ENCODE measurements around the gene PDE6B. TPM values are rescaled to one million over a fixed set of nuclear protein-coding genes. Genes with fewer than 3 reads are reported as not detected.

PDE6B gene
- total RNA-seq, 2 experiments from 2014 or later: not detected

- Histone ChIP-seq H3K4me3 (ENCODE audit: low read depth, low read length, poor library complexity, severe bottlenecking) (no peak overlapping the region), H3K79me2 (ENCODE audit: insufficient read depth, low read depth, low read length) (no peaks in the 10 kb centered on the region), H3K4me1 (ENCODE audit: insufficient read depth, low read length, poor library complexity, severe bottlenecking) (no peaks in the 10 kb centered on the region), H3K36me3 (ENCODE audit: insufficient read depth, low read length) (no peaks in the 10 kb centered on the region), H3K9me2 (ENCODE audit: insufficient read depth, low read length) (no peaks in the 10 kb centered on the region), H2AFZ (ENCODE audit: low read length) (no peak overlapping the region), H3K9me3 (ENCODE audit: low read length) (no peaks in the 10 kb centered on the region), H4K20me1 (ENCODE audit: insufficient read depth, low read length) (no peaks in the 10 kb centered on the region), H3K27ac (ENCODE audit: low read depth, low read length, poor library complexity, severe bottlenecking) (no peak overlapping the region), H3K4me2 (ENCODE audit: low read length) (no peak overlapping the region)
- TF ChIP-seq EZH2phosphoT487 (IDR thresholded peaks at IDR 0.05; ENCODE audit: borderline replicate concordance, low read depth, low read length): no peak
- TF ChIP-seq, protein P1, sequence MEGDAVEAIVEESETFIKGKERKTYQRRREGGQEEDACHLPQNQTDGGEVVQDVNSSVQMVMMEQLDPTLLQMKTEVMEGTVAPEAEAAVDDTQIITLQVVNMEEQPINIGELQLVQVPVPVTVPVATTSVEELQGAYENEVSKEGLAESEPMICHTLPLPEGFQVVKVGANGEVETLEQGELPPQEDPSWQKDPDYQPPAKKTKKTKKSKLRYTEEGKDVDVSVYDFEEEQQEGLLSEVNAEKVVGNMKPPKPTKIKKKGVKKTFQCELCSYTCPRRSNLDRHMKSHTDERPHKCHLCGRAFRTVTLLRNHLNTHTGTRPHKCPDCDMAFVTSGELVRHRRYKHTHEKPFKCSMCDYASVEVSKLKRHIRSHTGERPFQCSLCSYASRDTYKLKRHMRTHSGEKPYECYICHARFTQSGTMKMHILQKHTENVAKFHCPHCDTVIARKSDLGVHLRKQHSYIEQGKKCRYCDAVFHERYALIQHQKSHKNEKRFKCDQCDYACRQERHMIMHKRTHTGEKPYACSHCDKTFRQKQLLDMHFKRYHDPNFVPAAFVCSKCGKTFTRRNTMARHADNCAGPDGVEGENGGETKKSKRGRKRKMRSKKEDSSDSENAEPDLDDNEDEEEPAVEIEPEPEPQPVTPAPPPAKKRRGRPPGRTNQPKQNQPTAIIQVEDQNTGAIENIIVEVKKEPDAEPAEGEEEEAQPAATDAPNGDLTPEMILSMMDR (conservative IDR thresholded peaks at IDR 0.05; ENCODE audit: low read length): no peak
- DNase-seq (ENCODE audit: low spot score): no peak
- ChIA-PET POLR2A (no interaction called here), CTCF (ENCODE audit: unreplicated experiment) (no interaction called here)
- BruUV-seq (replicated peaks): no TSS peak
- intact Hi-C loops (cut with micrococcal nuclease; ENCODE audit: unreplicated experiment): no loop called here
Measured at GRCh38 chr4:576991-577498, 48.3 kb upstream of the PDE6B start.

DNA sequence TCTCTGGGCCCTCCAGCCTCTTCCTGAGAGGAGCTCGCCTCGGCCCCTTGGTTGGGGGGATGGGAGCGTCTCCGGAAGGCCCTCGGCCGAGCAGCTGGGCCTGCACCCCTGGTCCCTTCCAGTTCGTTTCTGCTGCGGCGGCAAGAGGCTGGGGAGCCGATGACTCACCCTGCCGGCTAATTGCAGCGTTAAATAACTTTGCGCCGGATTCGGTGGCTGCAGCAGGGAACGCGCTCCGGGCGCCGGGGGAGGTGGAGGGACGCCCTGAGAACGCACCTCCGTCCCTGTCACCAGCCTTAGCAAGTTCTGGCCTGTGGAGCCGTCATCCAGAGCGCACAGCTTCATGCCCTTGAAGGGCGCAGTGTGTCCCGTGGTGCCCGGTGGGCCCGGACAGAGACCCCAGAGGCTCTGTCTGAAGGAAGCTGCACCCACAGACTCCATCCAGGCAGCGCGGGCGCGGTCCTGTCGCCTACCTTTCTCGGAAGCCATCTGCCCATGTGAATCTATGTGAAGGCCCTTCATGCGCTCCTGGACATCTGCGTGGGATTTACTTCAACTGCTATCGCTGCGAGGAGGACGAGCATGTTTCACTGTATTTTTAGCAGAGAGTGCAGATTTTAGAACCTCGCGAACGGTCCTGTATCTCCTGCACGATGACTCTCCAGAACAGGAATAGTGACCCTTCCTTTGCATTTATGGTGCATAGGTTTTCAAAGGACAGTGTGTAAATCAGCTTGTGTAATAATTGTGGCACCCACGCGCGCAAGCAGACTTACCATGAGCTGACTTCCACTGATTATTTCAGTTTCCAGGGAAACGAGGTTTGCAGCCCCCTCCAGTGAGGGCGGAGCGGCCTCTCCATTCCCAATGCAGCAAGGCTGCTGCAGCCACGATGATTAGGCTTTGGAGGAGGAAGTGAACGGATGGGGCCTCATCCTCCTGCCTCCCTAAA, 47.6 kb upstream of the PDE6B start:
- no TSS peak for BruUV-seq (replicated peaks)
- no peak overlapping the region for H3K27ac ChIP-seq (ENCODE audit: low read depth, low read length, poor library complexity, severe bottlenecking)
- intact Hi-C loops (cut with micrococcal nuclease; ENCODE audit: unreplicated experiment): no loop called here
- DNase-seq (ENCODE audit: low spot score): no peak
- no peaks in the 10 kb centered on the region for H3K9me2 ChIP-seq (ENCODE audit: insufficient read depth, low read length)
- no peak overlapping the region for H3K4me3 ChIP-seq (ENCODE audit: low read depth, low read length, poor library complexity, severe bottlenecking)
- H3K79me2 ChIP-seq (ENCODE audit: insufficient read depth, low read depth, low read length): no peaks in the 10 kb centered on the region
- no peaks in the 10 kb centered on the region for H3K36me3 ChIP-seq (ENCODE audit: insufficient read depth, low read length)
- ChIA-PET CTCF (ENCODE audit: unreplicated experiment) (no interaction called here), POLR2A (no interaction called here)
- H3K4me1 ChIP-seq (ENCODE audit: insufficient read depth, low read length, poor library complexity, severe bottlenecking): no peaks in the 10 kb centered on the region
- H4K20me1 ChIP-seq (ENCODE audit: insufficient read depth, low read length): no peaks in the 10 kb centered on the region
- H3K9me3 ChIP-seq (ENCODE audit: low read length): no peaks in the 10 kb centered on the region
- H2AFZ ChIP-seq (ENCODE audit: low read length): no peak overlapping the region
- no peak overlapping the region for H3K4me2 ChIP-seq (ENCODE audit: low read length)
- no peak for TF ChIP-seq EZH2phosphoT487 (IDR thresholded peaks at IDR 0.05; ENCODE audit: borderline replicate concordance, low read depth, low read length)
- TF ChIP-seq, protein P1 (conservative IDR thresholded peaks at IDR 0.05; ENCODE audit: low read length): no peak
